Lower lobe of right lung (tissue), 2 donors: ENCODE results near the gene USP44. TPM values are rescaled to one million over a fixed set of nuclear protein-coding genes. Genes with fewer than 3 reads are reported as not detected.

ENCODE experiments used
- ATAC-seq, 2 donors: fragments of 200-7000 bp; cut with Tn5 transposase; one replicate each; pipeline ENCODE4 v1.9.1; 2020 to 2022; ENCODE audit warnings: mild to moderate bottlenecking in 2 of 2, moderate library complexity in 2 of 2
- DNase-seq: peaks from one replicate; pipeline ENCODE4 v3.0.0-alpha.2; 2020
- H3K27ac ChIP-seq: fragments of 200-600 bp; one replicate; pipeline ENCODE4 v1.8.0; 2022
- H3K27me3 ChIP-seq: fragments of 200-600 bp; one replicate; pipeline ENCODE4 v1.8.0; 2022; ENCODE audit warnings: low read depth
- H3K36me3 ChIP-seq: fragments of 200-600 bp; one replicate; pipeline ENCODE4 v1.8.0; 2022; ENCODE audit warnings: mild to moderate bottlenecking
- H3K4me1 ChIP-seq: fragments of 200-600 bp; one replicate; pipeline ENCODE4 v1.8.0; 2022
- H3K4me3 ChIP-seq: fragments of 200-600 bp; one replicate; pipeline ENCODE4 v1.8.0; 2022; ENCODE audit warnings: mild to moderate bottlenecking
- H3K9me3 ChIP-seq: fragments of 200-600 bp; one replicate; pipeline ENCODE4 v1.8.0; 2022
- CTCF ChIP-seq: fragments of 200-600 bp; IDR thresholded peaks from one replicate; pipeline ENCODE4 v1.8.0; 2022; ENCODE audit warnings: antibody characterized with exemption, mild to moderate bottlenecking
- intact Hi-C: fragments of 100-400 bp; cut with DNase I; formaldehyde crosslinking; loops from one replicate; pipeline ENCODE4 v1.11.0; 2022
- total RNA-seq: library from RNA; stranded (reverse); fragmentation: NEBNext Ultra II Directional; extraction: Animal tissue kit (Norgen Biotek cat#: 25700); gene quantifications from one replicate; pipeline ENCODE4 v1.2.1, GENCODE V29; 2021
- donor health status: DM: no; HTN: yes; CAD: no; lungs with severe emphysema.

USP44 gene
- total RNA-seq, 1 donor from 2014 or later = 17.8 TPM

DNA sequence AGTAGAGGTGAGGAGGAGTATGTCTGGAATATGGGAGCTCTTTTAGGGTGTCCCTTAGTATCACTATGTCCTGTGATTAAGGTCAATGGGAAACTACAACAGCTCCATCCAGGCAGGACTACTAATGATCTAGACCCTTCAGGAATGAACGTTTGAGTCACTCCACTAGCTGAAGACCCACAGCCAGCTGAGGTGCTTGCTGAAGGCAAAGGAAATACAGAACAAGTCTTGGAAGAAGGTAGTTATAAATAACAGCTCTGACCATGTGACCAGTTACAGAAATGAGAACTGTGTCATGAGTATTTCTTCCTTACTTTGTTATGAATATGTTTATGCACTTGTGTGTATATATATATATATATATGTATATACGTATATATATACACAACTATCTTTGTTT is 40.5 kb upstream of the USP44 start:
- H3K9me3 ChIP-seq = no peaks in the 10 kb centered on the region
- no peaks in the 10 kb centered on the region for H3K27me3 ChIP-seq
- DNase-seq (no peak), ATAC-seq (no peak)
- intact Hi-C loops = no loop called here
- no peaks in the 10 kb centered on the region for H3K36me3 ChIP-seq
- H3K27ac ChIP-seq = no peak overlapping the region
- H3K4me3 ChIP-seq = no peak overlapping the region
- TF ChIP-seq CTCF = no peak
- H3K4me1 ChIP-seq = no peaks in the 10 kb centered on the region

GRCh38 chr12:95590775-95591174 is 39.5 kb upstream of the USP44 start:
- intact Hi-C loops = no loop called here

GRCh38 chr12:95583933-95584332 is 32.7 kb upstream of the USP44 start:
- no peak overlapping the region for H3K4me3 ChIP-seq
- no peaks in the 10 kb centered on the region for H3K9me3 ChIP-seq
- no peak overlapping the region for H3K27ac ChIP-seq
- no peaks in the 10 kb centered on the region for H3K36me3 ChIP-seq
- H3K4me1 ChIP-seq = no peaks in the 10 kb centered on the region
- intact Hi-C loops = loop anchor here (5.0 kb wide), 1 partner anchor 228 kb away; no protein-coding TSS in a partner anchor
- no peak for ATAC-seq
- DNase-seq = no peak
- TF ChIP-seq CTCF = no peak
- H3K27me3 ChIP-seq = no peaks in the 10 kb centered on the region

More at GRCh38 chr12:95590775-95591174, 39.5 kb upstream of the USP44 start:
- ATAC-seq (no peak), DNase-seq (no peak)
- H3K27ac ChIP-seq = no peak overlapping the region
- H3K9me3 ChIP-seq = no peaks in the 10 kb centered on the region
- H3K4me1 ChIP-seq = no peaks in the 10 kb centered on the region
- H3K4me3 ChIP-seq = no peak overlapping the region
- no peak for TF ChIP-seq CTCF
- H3K27me3 ChIP-seq = no peaks in the 10 kb centered on the region
- H3K36me3 ChIP-seq = no peaks in the 10 kb centered on the region

- TF ChIP-seq CTCF = peak; percentile 50
- peak in 1 of 2 donors; percentile 67 for ATAC-seq
- Histone ChIP-seq H3K4me3 (no peak overlapping the region), H3K9me3 (no peaks in the 10 kb centered on the region), H3K36me3 (no peaks in the 10 kb centered on the region), H3K27ac (no peak overlapping the region), H3K27me3 (no peaks in the 10 kb centered on the region), H3K4me1 (no peaks in the 10 kb centered on the region)
- intact Hi-C loops = loop anchor here (5.0 kb wide), 1 partner anchor 230 kb away; no protein-coding TSS in a partner anchor
- no peak for DNase-seq
Observed at GRCh38 chr12:95582230-95583058, 31.2 kb upstream of the USP44 start.

- no peak for ATAC-seq
- intact Hi-C loops = no loop called here
- Histone ChIP-seq H3K4me1 (no peaks in the 10 kb centered on the region), H3K27me3 (no peaks in the 10 kb centered on the region), H3K4me3 (no peak overlapping the region), H3K27ac (no peak overlapping the region), H3K36me3 (no peaks in the 10 kb centered on the region), H3K9me3 (no peaks in the 10 kb centered on the region)
- no peak for DNase-seq
- no peak for TF ChIP-seq CTCF
Observed at GRCh38 chr12:95577820-95578219, 26.5 kb upstream of the USP44 start.
